SK-N-SH treated with all-trans-retinoic acid at 6 μM for 48 hours (cell line): Measurements from ENCODE around the gene NINJ2.
"Not testable (repeated sequence)": the region's sequence is repeated elsewhere in the genome, so short reads cannot be mapped to it uniquely, and the experiment has no call there.

ENCODE experiments used
- ATAC-seq: fragments of 200-7000 bp; cut with Tn5 transposase; 3 replicates; pipeline ENCODE4 v1.9.1; 2020; ENCODE audit warnings: mild to moderate bottlenecking, moderate library complexity
- ARNTL ChIP-seq: fragments of 450-650 bp; formaldehyde crosslinking; IDR thresholded peaks from 2 replicates; pipeline ENCODE4 v1.5.0; 2020; ENCODE audit warnings: low read depth, mild to moderate bottlenecking, moderate library complexity, borderline replicate concordance
- BACH2 ChIP-seq: fragments of 250-450 bp; sonication (Bioruptor Pico); IDR thresholded peaks from 2 replicates; pipeline ENCODE4 v1.9.0; 2021; ENCODE audit warnings: mild to moderate bottlenecking, borderline replicate concordance
- CSDC2 ChIP-seq: fragments of 250-450 bp; sonication (Bioruptor Pico); IDR thresholded peaks from 2 replicates; pipeline ENCODE4 v1.5.0; 2020; ENCODE audit warnings: mild to moderate bottlenecking, moderate library complexity
- GLIS3 ChIP-seq: fragments of 250-450 bp; sonication (Bioruptor Pico); IDR thresholded peaks from 2 replicates; pipeline ENCODE4 v1.5.0; 2020; ENCODE audit warnings: mild to moderate bottlenecking, moderate library complexity
- ISL1 ChIP-seq: fragments of 250-450 bp; sonication (Bioruptor Pico); IDR thresholded peaks from 2 replicates; pipeline ENCODE4 v2.1.2; 2022; ENCODE audit warnings: mild to moderate bottlenecking, moderate library complexity
- PPARA ChIP-seq: fragments of 250-450 bp; sonication (Bioruptor Pico); IDR thresholded peaks from 2 replicates; pipeline ENCODE4 v1.5.0; 2020; ENCODE audit warnings: mild to moderate bottlenecking, borderline replicate concordance
- RARB ChIP-seq: fragments of 250-450 bp; sonication (Bioruptor Pico); IDR thresholded peaks from 2 replicates; pipeline ENCODE4 v1.8.0; 2021; ENCODE audit warnings: mild to moderate bottlenecking, moderate library complexity
- SNAI2 ChIP-seq: fragments of 250-450 bp; sonication (Bioruptor Pico); IDR thresholded peaks from 2 replicates; pipeline ENCODE4 v1.5.0; 2020; ENCODE audit warnings: mild to moderate bottlenecking, moderate library complexity
- TCF4 ChIP-seq: fragments of 250-450 bp; sonication (Bioruptor Pico); IDR thresholded peaks from 2 replicates; pipeline ENCODE4 v1.8.0; 2021; ENCODE audit warnings: mild to moderate bottlenecking, moderate library complexity, borderline replicate concordance
- TOX ChIP-seq: fragments of 250-450 bp; sonication (Bioruptor Pico); IDR thresholded peaks from 2 replicates; pipeline ENCODE4 v1.8.0; 2021; ENCODE audit warnings: mild to moderate bottlenecking, moderate library complexity, borderline replicate concordance
- ZC3H10 ChIP-seq: fragments of 250-450 bp; sonication (Bioruptor Pico); IDR thresholded peaks from 2 replicates; pipeline ENCODE4 v1.5.1; 2021; ENCODE audit warnings: mild to moderate bottlenecking, moderate library complexity
- ZFP30 ChIP-seq: fragments of 450-650 bp; formaldehyde crosslinking; IDR thresholded peaks from 2 replicates; pipeline ENCODE4 v1.5.0; 2022; ENCODE audit warnings: mild to moderate bottlenecking, moderate library complexity
- ZNF565 ChIP-seq: fragments of 450-650 bp; formaldehyde crosslinking; conservative IDR thresholded peaks from 2 replicates; pipeline ENCODE4 v1.5.0; 2020; ENCODE audit warnings: low read depth, mild to moderate bottlenecking, moderate library complexity
- ZNF70 ChIP-seq: fragments of 450-650 bp; formaldehyde crosslinking; IDR thresholded peaks from 2 replicates; pipeline ENCODE4 v1.5.0; 2020; ENCODE audit warnings: mild to moderate bottlenecking, moderate library complexity
- ZNF8 ChIP-seq: fragments of 450-650 bp; formaldehyde crosslinking; IDR thresholded peaks from 2 replicates; pipeline ENCODE4 v1.5.0; 2020; ENCODE audit warnings: mild to moderate bottlenecking, moderate library complexity
- TF ChIP-seq, protein P1 (sequence below): fragments of 250-450 bp; sonication (Bioruptor Pico); IDR thresholded peaks from 2 replicates; pipeline ENCODE4 v1.8.0; 2021; ENCODE audit warnings: low read depth, mild to moderate bottlenecking, moderate library complexity, borderline replicate concordance
- TF ChIP-seq, protein P2 (sequence below): fragments of 250-450 bp; sonication (Bioruptor Pico); IDR thresholded peaks from 2 replicates; pipeline ENCODE4 v1.8.0; 2020; ENCODE audit warnings: mild to moderate bottlenecking, moderate library complexity, borderline replicate concordance
- TF ChIP-seq, protein P3 (sequence below): fragments of 250-450 bp; sonication (Bioruptor Pico); IDR thresholded peaks from 2 replicates; pipeline ENCODE4 v1.5.0; 2020; ENCODE audit warnings: mild to moderate bottlenecking, moderate library complexity
- TF ChIP-seq, protein P4 (sequence below): fragments of 250-450 bp; sonication (Bioruptor Pico); IDR thresholded peaks from 2 replicates; pipeline ENCODE4 v1.5.1; 2021; ENCODE audit warnings: mild to moderate bottlenecking, moderate library complexity
- TF ChIP-seq, protein P5 (sequence below): fragments of 250-450 bp; sonication (Bioruptor Pico); IDR thresholded peaks from 2 replicates; pipeline ENCODE4 v1.5.1; 2020; ENCODE audit warnings: low read depth, mild to moderate bottlenecking, moderate library complexity

NINJ2 gene

DNA sequence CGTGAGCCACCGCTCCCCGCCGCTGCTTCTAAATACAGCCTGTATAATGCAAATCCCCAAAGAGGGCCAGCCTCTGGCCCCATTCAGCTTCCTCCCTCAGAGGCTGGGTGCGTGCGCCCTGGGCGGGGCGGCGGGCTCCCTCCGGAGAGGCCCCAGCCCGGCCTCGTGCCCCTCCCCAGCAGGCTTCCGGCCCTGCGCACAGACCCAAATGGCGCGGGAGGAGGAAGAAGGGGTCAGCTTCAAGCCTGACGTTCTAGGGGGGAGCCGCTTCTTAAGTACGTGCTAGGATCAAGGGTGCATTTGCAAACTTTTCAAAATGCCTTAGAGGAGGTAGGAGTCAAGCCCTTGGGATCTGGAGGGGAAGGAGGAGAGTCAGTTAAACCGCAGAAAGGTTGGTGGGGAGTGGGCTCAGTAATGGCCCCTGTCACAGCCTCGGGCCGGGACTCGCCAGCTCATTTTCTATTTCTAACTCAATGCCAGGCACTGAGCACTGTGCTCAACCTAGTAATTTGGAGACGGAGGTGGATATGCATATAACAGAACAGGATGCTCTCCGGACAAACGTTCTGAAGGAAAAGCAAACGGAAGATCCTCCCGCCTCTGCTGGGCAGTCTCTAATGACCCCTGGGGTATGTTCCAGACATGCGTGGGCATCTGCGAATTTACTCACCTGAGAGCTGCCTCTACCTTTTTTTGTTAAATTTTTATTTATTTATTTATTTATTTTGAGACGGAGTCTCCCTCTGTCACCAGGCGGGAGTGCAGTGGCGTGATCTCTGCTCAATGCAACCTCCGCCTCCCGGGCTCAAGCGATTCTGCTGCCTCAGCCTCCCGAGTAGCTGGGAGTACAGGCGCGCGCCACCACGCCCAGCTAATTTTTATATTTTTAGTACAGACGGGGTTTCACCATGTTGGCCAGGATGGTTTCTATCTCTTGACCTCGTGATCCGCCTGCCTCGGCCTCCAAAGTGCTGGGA, 32.3 kb downstream of the NINJ2 start (continued):
- TF ChIP-seq, protein P1, sequence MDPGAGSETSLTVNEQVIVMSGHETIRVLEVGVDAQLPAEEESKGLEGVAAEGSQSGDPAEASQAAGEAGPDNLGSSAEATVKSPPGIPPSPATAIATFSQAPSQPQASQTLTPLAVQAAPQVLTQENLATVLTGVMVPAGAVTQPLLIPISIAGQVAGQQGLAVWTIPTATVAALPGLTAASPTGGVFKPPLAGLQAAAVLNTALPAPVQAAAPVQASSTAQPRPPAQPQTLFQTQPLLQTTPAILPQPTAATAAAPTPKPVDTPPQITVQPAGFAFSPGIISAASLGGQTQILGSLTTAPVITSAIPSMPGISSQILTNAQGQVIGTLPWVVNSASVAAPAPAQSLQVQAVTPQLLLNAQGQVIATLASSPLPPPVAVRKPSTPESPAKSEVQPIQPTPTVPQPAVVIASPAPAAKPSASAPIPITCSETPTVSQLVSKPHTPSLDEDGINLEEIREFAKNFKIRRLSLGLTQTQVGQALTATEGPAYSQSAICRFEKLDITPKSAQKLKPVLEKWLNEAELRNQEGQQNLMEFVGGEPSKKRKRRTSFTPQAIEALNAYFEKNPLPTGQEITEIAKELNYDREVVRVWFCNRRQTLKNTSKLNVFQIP (CRISPR knock-in tag), result no peak
- no peak for TF ChIP-seq RARB
- no peak for TF ChIP-seq ZC3H10 (CRISPR knock-in tag)

DNA sequence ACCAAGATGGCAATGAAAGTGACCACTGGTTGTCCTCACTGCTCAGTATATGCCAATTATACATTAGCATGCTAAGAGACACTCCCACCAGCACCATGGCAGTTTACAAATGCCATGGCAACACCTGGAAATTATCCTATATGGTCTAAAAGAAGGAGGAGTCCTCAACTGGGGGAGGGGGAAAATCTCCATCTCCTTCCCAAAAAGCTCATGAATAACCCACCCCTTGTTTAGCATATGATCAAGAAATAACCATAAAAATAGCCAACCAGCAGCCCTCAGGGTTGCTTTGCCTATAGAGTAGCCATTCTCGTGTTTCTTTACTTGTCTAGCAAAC, 34.5 kb downstream of the NINJ2 start:
- not testable (repeated sequence) for ATAC-seq

DNA sequence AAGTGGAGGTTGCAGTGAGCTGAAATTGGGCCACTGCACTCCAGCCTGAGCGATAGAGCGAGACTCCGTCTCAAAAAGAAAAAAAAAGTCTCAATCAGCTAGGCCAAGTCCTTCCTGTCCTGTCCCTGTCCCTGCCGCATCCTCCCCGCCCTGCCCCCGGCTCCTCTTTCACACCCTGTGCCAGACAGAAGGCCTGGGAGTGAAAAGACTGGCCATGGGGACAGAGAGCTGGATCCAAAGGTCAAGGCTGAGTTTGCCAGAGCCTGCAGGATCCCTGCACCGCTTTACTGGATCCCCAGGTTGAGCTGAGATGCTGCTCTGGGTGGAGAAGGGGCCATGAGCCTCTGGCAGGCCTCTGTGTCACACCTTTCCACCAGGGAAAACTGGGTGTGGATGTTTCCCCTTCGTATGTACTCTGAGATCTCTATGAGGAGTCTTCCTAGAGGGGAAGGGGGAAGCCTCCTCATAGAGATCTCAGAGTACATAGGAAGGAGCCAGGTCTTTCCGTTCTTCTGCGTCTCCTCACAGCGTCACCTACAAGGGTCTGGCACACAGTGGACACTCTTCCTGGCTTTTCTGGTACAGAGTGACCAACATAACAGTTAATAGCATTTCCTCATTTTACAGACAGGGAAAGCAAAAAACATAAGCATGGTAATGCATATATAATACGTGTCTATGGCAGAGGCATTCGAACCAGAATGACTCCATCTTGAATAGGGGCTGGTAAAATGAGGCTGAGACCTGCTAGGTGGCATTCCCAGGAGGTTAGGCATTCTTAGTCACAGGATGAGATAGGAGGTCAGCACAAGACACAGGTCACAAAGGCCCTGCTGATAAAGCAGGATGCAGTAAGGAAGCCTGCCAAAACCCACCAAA, 35.1 kb downstream of the NINJ2 start:
- no peak for ATAC-seq
- TF ChIP-seq SNAI2 (CRISPR knock-in tag) (no peak), ZFP30 (CRISPR knock-in tag) (no peak)

DNA sequence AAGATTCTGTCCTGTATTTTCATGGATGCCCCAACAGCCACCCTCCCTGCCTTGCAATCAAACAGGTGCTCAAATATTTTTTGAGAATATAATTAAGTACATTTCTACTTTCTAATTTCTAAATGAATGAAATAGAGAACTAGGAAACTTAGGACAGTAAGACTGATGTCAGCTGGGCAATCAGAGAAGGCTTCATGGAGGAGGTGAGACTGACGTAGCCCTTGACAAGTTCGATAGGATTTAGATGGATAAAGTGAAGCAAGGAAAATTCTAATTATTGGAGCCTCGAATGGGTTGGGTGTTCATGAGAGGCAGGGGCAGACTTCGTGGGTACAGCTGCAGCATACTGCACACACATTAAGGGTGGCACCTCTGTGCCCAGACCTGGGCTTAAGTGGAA, 36.0 kb downstream of the NINJ2 start:
- TF ChIP-seq PPARA (CRISPR knock-in tag) (no peak), ISL1 (no peak), TCF4 (CRISPR knock-in tag) (no peak), RARB (no peak), TOX (CRISPR knock-in tag) (no peak), CSDC2 (CRISPR knock-in tag) (no peak), ZNF8 (CRISPR knock-in tag) (no peak), ZNF565 (CRISPR knock-in tag) (no peak), GLIS3 (CRISPR knock-in tag) (no peak), ARNTL (CRISPR knock-in tag) (no peak), BACH2 (CRISPR knock-in tag) (no peak), ZNF70 (CRISPR knock-in tag) (no peak), SNAI2 (CRISPR knock-in tag) (no peak)
- TF ChIP-seq, protein P2, sequence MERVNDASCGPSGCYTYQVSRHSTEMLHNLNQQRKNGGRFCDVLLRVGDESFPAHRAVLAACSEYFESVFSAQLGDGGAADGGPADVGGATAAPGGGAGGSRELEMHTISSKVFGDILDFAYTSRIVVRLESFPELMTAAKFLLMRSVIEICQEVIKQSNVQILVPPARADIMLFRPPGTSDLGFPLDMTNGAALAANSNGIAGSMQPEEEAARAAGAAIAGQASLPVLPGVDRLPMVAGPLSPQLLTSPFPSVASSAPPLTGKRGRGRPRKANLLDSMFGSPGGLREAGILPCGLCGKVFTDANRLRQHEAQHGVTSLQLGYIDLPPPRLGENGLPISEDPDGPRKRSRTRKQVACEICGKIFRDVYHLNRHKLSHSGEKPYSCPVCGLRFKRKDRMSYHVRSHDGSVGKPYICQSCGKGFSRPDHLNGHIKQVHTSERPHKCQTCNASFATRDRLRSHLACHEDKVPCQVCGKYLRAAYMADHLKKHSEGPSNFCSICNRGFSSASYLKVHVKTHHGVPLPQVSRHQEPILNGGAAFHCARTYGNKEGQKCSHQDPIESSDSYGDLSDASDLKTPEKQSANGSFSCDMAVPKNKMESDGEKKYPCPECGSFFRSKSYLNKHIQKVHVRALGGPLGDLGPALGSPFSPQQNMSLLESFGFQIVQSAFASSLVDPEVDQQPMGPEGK (CRISPR knock-in tag), result no peak
- TF ChIP-seq, protein P3, sequence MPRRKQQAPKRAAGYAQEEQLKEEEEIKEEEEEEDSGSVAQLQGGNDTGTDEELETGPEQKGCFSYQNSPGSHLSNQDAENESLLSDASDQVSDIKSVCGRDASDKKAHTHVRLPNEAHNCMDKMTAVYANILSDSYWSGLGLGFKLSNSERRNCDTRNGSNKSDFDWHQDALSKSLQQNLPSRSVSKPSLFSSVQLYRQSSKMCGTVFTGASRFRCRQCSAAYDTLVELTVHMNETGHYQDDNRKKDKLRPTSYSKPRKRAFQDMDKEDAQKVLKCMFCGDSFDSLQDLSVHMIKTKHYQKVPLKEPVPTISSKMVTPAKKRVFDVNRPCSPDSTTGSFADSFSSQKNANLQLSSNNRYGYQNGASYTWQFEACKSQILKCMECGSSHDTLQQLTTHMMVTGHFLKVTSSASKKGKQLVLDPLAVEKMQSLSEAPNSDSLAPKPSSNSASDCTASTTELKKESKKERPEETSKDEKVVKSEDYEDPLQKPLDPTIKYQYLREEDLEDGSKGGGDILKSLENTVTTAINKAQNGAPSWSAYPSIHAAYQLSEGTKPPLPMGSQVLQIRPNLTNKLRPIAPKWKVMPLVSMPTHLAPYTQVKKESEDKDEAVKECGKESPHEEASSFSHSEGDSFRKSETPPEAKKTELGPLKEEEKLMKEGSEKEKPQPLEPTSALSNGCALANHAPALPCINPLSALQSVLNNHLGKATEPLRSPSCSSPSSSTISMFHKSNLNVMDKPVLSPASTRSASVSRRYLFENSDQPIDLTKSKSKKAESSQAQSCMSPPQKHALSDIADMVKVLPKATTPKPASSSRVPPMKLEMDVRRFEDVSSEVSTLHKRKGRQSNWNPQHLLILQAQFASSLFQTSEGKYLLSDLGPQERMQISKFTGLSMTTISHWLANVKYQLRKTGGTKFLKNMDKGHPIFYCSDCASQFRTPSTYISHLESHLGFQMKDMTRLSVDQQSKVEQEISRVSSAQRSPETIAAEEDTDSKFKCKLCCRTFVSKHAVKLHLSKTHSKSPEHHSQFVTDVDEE, result no peak
- TF ChIP-seq, protein P4, sequence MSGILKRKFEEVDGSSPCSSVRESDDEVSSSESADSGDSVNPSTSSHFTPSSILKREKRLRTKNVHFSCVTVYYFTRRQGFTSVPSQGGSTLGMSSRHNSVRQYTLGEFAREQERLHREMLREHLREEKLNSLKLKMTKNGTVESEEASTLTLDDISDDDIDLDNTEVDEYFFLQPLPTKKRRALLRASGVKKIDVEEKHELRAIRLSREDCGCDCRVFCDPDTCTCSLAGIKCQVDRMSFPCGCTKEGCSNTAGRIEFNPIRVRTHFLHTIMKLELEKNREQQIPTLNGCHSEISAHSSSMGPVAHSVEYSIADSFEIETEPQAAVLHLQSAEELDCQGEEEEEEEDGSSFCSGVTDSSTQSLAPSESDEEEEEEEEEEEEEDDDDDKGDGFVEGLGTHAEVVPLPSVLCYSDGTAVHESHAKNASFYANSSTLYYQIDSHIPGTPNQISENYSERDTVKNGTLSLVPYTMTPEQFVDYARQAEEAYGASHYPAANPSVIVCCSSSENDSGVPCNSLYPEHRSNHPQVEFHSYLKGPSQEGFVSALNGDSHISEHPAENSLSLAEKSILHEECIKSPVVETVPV, result no peak
- TF ChIP-seq, protein P1 (CRISPR knock-in tag), result no peak
- TF ChIP-seq, protein P5, sequence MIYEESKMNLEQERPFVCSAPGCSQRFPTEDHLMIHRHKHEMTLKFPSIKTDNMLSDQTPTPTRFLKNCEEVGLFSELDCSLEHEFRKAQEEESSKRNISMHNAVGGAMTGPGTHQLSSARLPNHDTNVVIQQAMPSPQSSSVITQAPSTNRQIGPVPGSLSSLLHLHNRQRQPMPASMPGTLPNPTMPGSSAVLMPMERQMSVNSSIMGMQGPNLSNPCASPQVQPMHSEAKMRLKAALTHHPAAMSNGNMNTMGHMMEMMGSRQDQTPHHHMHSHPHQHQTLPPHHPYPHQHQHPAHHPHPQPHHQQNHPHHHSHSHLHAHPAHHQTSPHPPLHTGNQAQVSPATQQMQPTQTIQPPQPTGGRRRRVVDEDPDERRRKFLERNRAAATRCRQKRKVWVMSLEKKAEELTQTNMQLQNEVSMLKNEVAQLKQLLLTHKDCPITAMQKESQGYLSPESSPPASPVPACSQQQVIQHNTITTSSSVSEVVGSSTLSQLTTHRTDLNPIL (CRISPR knock-in tag), result no peak
- TF ChIP-seq, all 23 proteins: peak for 0
- no peak for ATAC-seq
